ENCODE measurements around the gene NUFIP1. TPM values are rescaled to one million over a fixed set of nuclear protein-coding genes. Genes with fewer than 3 reads are reported as not detected.

NUFIP1 gene
- total RNA-seq, 1 donor from 2014 or later: 3.1 TPM

Other genes with a start within 250 kb of the NUFIP1 start
- gene GPALPP1, start 67 bp upstream of the NUFIP1 start, total RNA-seq: 10.7 TPM
- gene GTF2F2, start 131.0 kb upstream of the NUFIP1 start, total RNA-seq: 23.1 TPM
- gene KCTD4, start 211.6 kb upstream of the NUFIP1 start, total RNA-seq: 0.11 TPM